Measurements from ENCODE around the gene HHAT. TPM values are rescaled to one million over a fixed set of nuclear protein-coding genes. Genes with fewer than 3 reads are reported as not detected.

Gene HHAT
- total and polyA plus RNA-seq, 4 experiments from 2014 or later: 4.3 to 6.8 (median 5.8) TPM

GRCh38 chr1:210705086-210705485, 376.4 kb downstream of the HHAT start:
- intact Hi-C loops (cut with micrococcal nuclease): no loop called here
- Histone ChIP-seq H3K9me3 (ENCODE audit: control insufficient read depth in 1 of 2, low read length in 2 of 2) (no peaks in the 10 kb centered on the region), H3K27ac (ENCODE audit: low read depth, low read length) (no peak overlapping the region), H3K36me3 (ENCODE audit: insufficient read depth, low read length) (no peaks in the 10 kb centered on the region), H3K4me3 (ENCODE audit: low read length in 2 of 2) (no peak overlapping the region), H3K4me1 (ENCODE audit: insufficient read depth, low read length) (no peaks in the 10 kb centered on the region), H3K27me3 (ENCODE audit: insufficient read depth, low read length) (no peaks in the 10 kb centered on the region)
- no peak overlapping the region for H3K27ac Mint-ChIP-seq
- no peaks in the 10 kb centered on the region for H3K4me1 Mint-ChIP-seq
- no peak for DNase-seq
- ChIA-PET CTCF (ENCODE audit: partially characterized antibody) (no interaction called here), POLR2A (ENCODE audit: partially characterized antibody) (no interaction called here)
- H3K36me3 Mint-ChIP-seq: no peaks in the 10 kb centered on the region
- no peaks in the 10 kb centered on the region for H3K9me3 Mint-ChIP-seq
- no peak overlapping the region for H3K4me3 Mint-ChIP-seq
- H3K27me3 Mint-ChIP-seq: no peaks in the 10 kb centered on the region

- no peak overlapping the region for H3K4me3 Mint-ChIP-seq
- H3K9me3 Mint-ChIP-seq: no peaks in the 10 kb centered on the region
- no peaks in the 10 kb centered on the region for H3K9me3 ChIP-seq (ENCODE audit: control insufficient read depth in 1 of 2, low read length in 2 of 2)
- no peaks in the 10 kb centered on the region for H3K36me3 ChIP-seq (ENCODE audit: insufficient read depth, low read length)
- no peaks in the 10 kb centered on the region for H3K36me3 Mint-ChIP-seq
- no peak overlapping the region for H3K4me3 ChIP-seq (ENCODE audit: low read length in 2 of 2)
- CTCF ChIA-PET (ENCODE audit: partially characterized antibody): no interaction called here
- no peak for DNase-seq
- intact Hi-C loops (cut with micrococcal nuclease): no loop called here
- no peak overlapping the region for H3K27ac Mint-ChIP-seq
- no peaks in the 10 kb centered on the region for H3K27me3 Mint-ChIP-seq
- H3K27ac ChIP-seq (ENCODE audit: low read depth, low read length): no peak overlapping the region
- POLR2A ChIA-PET (ENCODE audit: partially characterized antibody): no interaction called here
- no peaks in the 10 kb centered on the region for H3K4me1 Mint-ChIP-seq
- H3K27me3 ChIP-seq (ENCODE audit: insufficient read depth, low read length): no peaks in the 10 kb centered on the region
- no peaks in the 10 kb centered on the region for H3K4me1 ChIP-seq (ENCODE audit: insufficient read depth, low read length)
Observed at GRCh38 chr1:210706246-210706645, 377.5 kb downstream of the HHAT start.

- Histone ChIP-seq H3K4me3 (ENCODE audit: low read length in 2 of 2) (no peak overlapping the region), H3K9me3 (ENCODE audit: control insufficient read depth in 1 of 2, low read length in 2 of 2) (no peaks in the 10 kb centered on the region), H3K36me3 (ENCODE audit: insufficient read depth, low read length) (no peaks in the 10 kb centered on the region), H3K27ac (ENCODE audit: low read depth, low read length) (no peak overlapping the region), H3K4me1 (ENCODE audit: insufficient read depth, low read length) (no peaks in the 10 kb centered on the region), H3K27me3 (ENCODE audit: insufficient read depth, low read length) (no peaks in the 10 kb centered on the region)
- H3K27ac Mint-ChIP-seq: no peak overlapping the region
- no peaks in the 10 kb centered on the region for H3K27me3 Mint-ChIP-seq
- POLR2A ChIA-PET (ENCODE audit: partially characterized antibody): no interaction called here
- no peaks in the 10 kb centered on the region for H3K36me3 Mint-ChIP-seq
- DNase-seq: no peak
- H3K4me1 Mint-ChIP-seq: no peaks in the 10 kb centered on the region
- H3K9me3 Mint-ChIP-seq: no peaks in the 10 kb centered on the region
- peak overlapping the region in 1 of 8 donors; percentile 2 for H3K4me3 Mint-ChIP-seq
- CTCF ChIA-PET (ENCODE audit: partially characterized antibody): interaction anchor here (0.7 kb wide), 1 partner anchor 13 kb away, joined by 3 read pairs; no protein-coding TSS in a partner anchor
- intact Hi-C loops (cut with micrococcal nuclease): no loop called here
Observed at GRCh38 chr1:210707300-210708240, 378.9 kb downstream of the HHAT start.

GRCh38 chr1:210709701-210710100, 381.0 kb downstream of the HHAT start:
- ChIA-PET CTCF (ENCODE audit: partially characterized antibody) (no interaction called here), POLR2A (ENCODE audit: partially characterized antibody) (no interaction called here)
- H3K4me1 Mint-ChIP-seq: no peaks in the 10 kb centered on the region
- Histone ChIP-seq H3K9me3 (ENCODE audit: control insufficient read depth in 1 of 2, low read length in 2 of 2) (no peaks in the 10 kb centered on the region), H3K4me3 (ENCODE audit: low read length in 2 of 2) (no peak overlapping the region), H3K36me3 (ENCODE audit: insufficient read depth, low read length) (no peaks in the 10 kb centered on the region), H3K27ac (ENCODE audit: low read depth, low read length) (no peak overlapping the region), H3K27me3 (ENCODE audit: insufficient read depth, low read length) (no peaks in the 10 kb centered on the region), H3K4me1 (ENCODE audit: insufficient read depth, low read length) (no peaks in the 10 kb centered on the region)
- peaks cover 0 to 2% of the 10 kb centered on the region in 2 donors for H3K27me3 Mint-ChIP-seq
- DNase-seq: no peak
- intact Hi-C loops (cut with micrococcal nuclease): no loop called here
- no peak overlapping the region for H3K4me3 Mint-ChIP-seq
- H3K27ac Mint-ChIP-seq: peak overlapping the region in 1 of 7 donors; percentile 16
- H3K9me3 Mint-ChIP-seq: no peaks in the 10 kb centered on the region
- H3K36me3 Mint-ChIP-seq: no peaks in the 10 kb centered on the region

- Histone ChIP-seq H3K36me3 (ENCODE audit: insufficient read depth, low read length) (no peaks in the 10 kb centered on the region), H3K27ac (ENCODE audit: low read depth, low read length) (no peak overlapping the region), H3K4me3 (ENCODE audit: low read length in 2 of 2) (no peak overlapping the region), H3K27me3 (ENCODE audit: insufficient read depth, low read length) (no peaks in the 10 kb centered on the region), H3K4me1 (ENCODE audit: insufficient read depth, low read length) (no peaks in the 10 kb centered on the region), H3K9me3 (ENCODE audit: control insufficient read depth in 1 of 2, low read length in 2 of 2) (no peaks in the 10 kb centered on the region)
- CTCF ChIA-PET (ENCODE audit: partially characterized antibody): no interaction called here
- no peak overlapping the region for H3K27ac Mint-ChIP-seq
- POLR2A ChIA-PET (ENCODE audit: partially characterized antibody): no interaction called here
- no peak for DNase-seq
- no peaks in the 10 kb centered on the region for H3K4me1 Mint-ChIP-seq
- no peaks in the 10 kb centered on the region for H3K9me3 Mint-ChIP-seq
- no peak overlapping the region for H3K4me3 Mint-ChIP-seq
- peaks cover 0 to 2% of the 10 kb centered on the region in 2 donors for H3K27me3 Mint-ChIP-seq
- no peaks in the 10 kb centered on the region for H3K36me3 Mint-ChIP-seq
- intact Hi-C loops (cut with micrococcal nuclease): no loop called here
Observed at GRCh38 chr1:210711825-210712612, 383.3 kb downstream of the HHAT start.

GRCh38 chr1:210715072-210715471, 386.4 kb downstream of the HHAT start:
- intact Hi-C loops (cut with micrococcal nuclease): no loop called here
- CTCF ChIA-PET (ENCODE audit: partially characterized antibody): no interaction called here
- H3K4me3 ChIP-seq (ENCODE audit: low read length in 2 of 2): no peak overlapping the region

GRCh38 chr1:210722410-210723081, 393.8 kb downstream of the HHAT start:
- Mint-ChIP-seq H3K27ac (no peak overlapping the region), H3K4me3 (no peak overlapping the region), H3K27me3 (peaks cover 3% of the 10 kb centered on the region in 2 donors), H3K4me1 (no peaks in the 10 kb centered on the region), H3K36me3 (no peaks in the 10 kb centered on the region), H3K9me3 (peaks cover 0 to 3% (median 0%) of the 10 kb centered on the region in 8 donors)
- no peaks in the 10 kb centered on the region for H3K4me1 ChIP-seq (ENCODE audit: insufficient read depth, low read length)
- no peak for DNase-seq
- no peaks in the 10 kb centered on the region for H3K27me3 ChIP-seq (ENCODE audit: insufficient read depth, low read length)
- H3K36me3 ChIP-seq (ENCODE audit: insufficient read depth, low read length): no peaks in the 10 kb centered on the region
- no peaks in the 10 kb centered on the region for H3K9me3 ChIP-seq (ENCODE audit: control insufficient read depth in 1 of 2, low read length in 2 of 2)
- no peak overlapping the region for H3K27ac ChIP-seq (ENCODE audit: low read depth, low read length)
- POLR2A ChIA-PET (ENCODE audit: partially characterized antibody): no interaction called here
- intact Hi-C loops (cut with micrococcal nuclease): no loop called here
- CTCF ChIA-PET (ENCODE audit: partially characterized antibody): no interaction called here
- no peak overlapping the region for H3K4me3 ChIP-seq (ENCODE audit: low read length in 2 of 2)

More at GRCh38 chr1:210715072-210715471, 386.4 kb downstream of the HHAT start:
- no peaks in the 10 kb centered on the region for H3K36me3 Mint-ChIP-seq
- H3K4me1 Mint-ChIP-seq: no peaks in the 10 kb centered on the region
- Histone ChIP-seq H3K4me1 (ENCODE audit: insufficient read depth, low read length) (no peaks in the 10 kb centered on the region), H3K27me3 (ENCODE audit: insufficient read depth, low read length) (no peaks in the 10 kb centered on the region), H3K9me3 (ENCODE audit: control insufficient read depth in 1 of 2, low read length in 2 of 2) (no peaks in the 10 kb centered on the region), H3K36me3 (ENCODE audit: insufficient read depth, low read length) (no peaks in the 10 kb centered on the region), H3K27ac (ENCODE audit: low read depth, low read length) (no peak overlapping the region)
- H3K27ac Mint-ChIP-seq: no peak overlapping the region
- POLR2A ChIA-PET (ENCODE audit: partially characterized antibody): no interaction called here
- H3K27me3 Mint-ChIP-seq: peaks cover 0 to 2% of the 10 kb centered on the region in 2 donors
- no peak overlapping the region for H3K4me3 Mint-ChIP-seq
- H3K9me3 Mint-ChIP-seq: no peaks in the 10 kb centered on the region
- no peak for DNase-seq

Measured in CD4-positive, alpha-beta memory T cell (primary cell).